ENCODE data around the gene SKI.

The SKI gene

DNA sequence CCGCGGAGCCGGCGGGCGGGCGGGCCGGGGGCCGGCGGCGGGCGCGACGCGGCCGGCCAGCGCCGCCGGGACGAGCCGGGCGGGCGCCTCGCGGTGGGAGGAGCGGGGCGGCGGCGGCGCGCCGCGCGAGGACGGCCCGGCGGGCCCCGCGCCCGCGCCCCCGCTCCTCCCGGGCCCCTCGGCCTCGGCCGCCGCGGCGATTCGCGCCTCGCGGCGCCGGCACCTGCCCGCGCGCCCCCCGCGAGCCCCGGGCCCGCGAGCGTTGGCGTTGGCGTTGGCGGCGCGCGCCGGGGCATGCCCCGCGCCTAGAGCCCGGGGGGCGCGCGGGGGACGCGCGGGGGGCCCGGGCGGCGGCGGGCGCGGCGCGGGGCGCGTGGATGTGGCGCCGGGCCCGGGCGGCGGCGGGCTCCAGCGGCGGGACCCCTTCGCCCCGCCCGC is at the start of gene SKI:
SKI (plus strand) TSS at position 163 of the 438 bp plus-strand sequence. CDS start 448 bp downstream, outside the sequence.
- DNase-seq (ENCODE audit: low read depth, low spot score), result no peak

DNA sequence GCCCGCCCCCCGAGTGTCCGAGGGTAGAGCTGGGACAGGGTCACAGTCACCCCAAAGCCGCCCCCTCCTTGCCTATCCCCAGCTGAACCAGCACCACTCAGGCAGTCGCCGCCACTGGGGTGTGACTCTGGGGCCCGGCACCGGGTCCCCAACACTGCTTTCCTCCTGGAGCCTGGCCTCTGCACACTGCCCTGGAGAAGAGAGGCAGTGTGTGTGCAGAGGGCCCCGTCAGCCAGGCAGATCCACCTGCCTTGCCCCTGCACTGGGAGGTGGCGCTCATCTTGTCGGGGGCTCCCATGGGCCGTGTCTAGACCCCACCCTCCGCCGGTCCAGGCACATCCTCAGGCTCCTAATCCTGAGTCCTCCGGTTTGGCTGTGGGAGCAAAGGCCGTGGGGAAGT is 49.2 kb upstream of the SKI start:
- no peak for DNase-seq (ENCODE audit: low read depth, low spot score)

DNA sequence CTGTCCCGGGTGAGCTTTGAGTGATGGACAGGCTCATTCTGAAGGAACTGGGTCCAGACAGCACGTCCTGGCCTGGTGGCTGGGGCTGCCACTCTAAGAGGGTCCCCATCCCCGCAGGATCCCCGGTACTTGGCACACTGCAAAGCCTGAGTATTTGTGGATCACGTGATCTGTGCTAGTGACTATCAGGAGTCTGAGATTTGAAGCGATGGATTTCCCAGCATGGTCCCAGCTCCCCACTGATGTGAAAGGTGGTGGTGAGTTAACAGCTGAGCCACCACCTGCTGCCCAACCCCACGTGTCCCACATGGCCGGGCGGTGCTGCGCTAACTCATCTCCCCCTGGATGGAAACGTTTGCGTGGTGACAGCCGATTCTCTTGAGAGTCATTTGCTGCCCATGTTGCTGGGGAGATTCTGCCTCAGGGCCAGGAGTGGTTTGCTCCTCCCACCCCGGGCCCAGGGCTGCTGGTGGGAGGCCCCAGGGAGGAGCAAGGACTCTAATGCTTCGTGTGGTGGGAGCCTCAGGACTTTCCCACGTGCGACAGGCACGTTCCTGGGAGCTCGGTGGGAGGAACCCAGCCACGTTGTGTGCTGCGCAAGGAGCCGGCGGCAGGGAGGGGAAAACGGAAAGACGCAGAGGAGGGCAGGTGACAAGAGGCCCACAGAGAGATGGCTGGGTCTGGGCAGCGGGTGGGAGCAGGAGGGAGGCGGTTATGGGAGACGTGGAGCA is 48.7 kb upstream of the SKI start:
- DNase-seq (ENCODE audit: low read depth, low spot score), result no peak

DNA sequence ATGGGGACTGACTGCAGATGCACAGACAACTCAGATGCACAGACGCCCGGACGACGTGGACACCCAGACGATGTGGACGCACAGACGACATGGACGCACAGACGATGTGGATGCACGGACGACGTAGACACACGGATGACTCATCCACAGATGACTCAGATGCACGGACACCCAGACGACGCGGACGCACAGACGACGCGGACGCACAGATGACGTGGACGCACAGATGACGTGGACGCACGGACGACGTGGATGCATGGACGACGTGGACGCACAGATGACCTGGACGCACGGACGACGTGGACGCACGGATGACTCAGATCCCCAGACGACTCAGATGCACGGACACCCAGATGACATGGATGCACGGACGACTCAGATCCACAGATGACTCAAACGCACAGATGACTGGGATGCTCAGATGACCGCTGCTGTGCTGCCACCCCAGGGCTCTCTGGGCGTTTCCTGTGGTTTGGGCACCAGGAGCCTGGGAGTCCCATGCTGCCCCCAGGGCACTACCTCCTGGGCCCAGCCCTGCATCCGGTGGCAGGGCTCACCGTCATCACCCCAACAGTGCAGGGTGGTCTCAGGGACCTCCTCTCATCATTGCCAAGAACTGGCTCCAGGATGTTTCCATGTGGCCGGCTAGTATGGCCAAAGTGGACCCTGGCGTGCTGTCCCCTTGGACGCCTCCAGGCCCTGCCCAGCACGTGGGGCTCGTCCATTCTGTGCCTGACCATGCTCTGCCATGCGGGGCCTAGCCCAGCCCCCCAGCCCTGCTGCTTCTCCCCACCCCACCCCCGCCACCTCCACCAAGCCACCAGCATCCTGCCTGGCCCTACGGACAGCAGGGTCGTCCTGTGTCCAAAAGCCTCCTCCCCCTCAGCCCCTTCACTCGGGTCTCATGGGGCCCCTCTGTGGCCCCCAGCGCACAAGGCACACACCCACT is 47.5 kb upstream of the SKI start:
- no peak for DNase-seq (ENCODE audit: low read depth, low spot score)

DNA sequence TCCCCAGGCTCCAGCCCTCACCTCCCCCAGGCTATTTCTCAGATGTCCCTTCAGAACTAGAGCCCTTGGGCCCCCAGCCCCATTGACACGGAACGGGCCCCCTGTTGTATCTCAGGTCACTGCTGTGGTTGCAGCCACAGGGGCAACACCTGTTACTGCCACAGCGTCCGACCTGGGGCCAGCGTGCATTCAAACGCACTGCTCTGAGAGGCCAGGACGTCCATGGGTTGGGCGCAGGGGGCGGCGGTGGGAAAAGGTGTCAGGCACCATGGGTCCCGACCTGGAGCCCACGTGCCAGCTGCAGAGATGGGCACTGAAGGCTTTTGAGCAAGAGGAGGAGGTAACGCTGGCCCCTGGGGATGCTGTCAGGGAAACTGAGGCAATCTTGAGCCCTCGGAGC is 46.8 kb upstream of the SKI start:
- DNase-seq (ENCODE audit: low read depth, low spot score), result no peak

DNA sequence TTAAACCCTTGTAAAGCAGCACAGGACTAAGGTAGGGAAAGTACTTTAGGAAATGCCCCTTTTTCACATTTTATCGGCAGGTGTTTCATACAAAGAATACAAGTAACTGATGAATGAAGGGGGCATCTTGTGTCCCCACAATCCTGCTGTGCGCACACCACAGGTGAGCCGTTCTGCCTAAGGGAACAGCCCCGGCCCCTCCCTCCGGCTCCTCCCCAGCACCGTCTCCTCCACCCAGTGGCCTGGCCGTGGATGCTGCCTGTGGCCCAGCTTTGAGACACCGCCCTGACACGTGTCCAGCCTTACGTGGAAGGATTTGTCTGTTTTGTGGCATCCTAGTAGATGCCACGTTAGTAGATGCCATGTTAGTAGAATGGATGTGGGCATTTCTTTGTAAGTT is 46.4 kb upstream of the SKI start:
- DNase-seq (ENCODE audit: low read depth, low spot score), result no peak

DNA sequence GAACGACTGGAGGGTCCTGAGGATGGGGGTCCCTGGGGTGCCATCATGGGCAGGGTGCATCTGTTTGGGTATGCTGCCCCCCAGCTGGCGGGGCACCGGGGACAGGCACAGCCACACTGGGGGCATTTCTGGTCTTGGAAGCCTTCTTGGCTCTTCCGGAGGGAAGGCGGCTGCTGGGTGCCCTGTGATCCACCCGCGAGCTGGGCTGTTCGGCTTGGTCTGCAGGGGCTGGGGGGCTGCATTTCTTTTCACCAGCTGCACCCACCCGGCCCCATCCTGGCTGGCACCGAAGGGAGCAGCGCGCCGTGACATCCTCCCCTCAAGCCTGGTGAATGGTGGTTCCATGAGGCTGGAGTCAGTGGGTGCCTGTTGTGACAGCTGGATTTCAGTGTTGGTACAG is 45.7 kb upstream of the SKI start:
- no peak for DNase-seq (ENCODE audit: low read depth, low spot score)

DNA sequence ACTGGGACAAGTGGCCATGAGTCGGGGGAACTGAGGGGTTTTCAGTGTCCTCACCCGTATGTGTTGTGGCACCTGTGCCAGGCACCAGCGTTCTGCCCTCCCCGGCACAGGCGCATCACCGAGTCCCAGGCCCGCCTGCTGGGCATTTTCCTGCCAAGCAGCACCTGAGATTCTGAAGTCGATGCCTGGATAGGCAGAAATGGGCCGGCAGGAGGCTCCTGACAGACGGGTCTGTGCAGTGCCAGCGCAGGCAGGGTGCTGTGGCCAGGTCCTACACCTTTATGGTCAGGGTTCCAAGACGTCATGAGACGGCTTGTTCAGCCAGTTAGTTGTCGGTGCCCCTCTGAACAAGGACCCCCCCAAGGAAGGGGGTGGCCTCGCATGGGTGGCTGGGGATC is 44.2 kb upstream of the SKI start:
- no peak for DNase-seq (ENCODE audit: low read depth, low spot score)

DNA sequence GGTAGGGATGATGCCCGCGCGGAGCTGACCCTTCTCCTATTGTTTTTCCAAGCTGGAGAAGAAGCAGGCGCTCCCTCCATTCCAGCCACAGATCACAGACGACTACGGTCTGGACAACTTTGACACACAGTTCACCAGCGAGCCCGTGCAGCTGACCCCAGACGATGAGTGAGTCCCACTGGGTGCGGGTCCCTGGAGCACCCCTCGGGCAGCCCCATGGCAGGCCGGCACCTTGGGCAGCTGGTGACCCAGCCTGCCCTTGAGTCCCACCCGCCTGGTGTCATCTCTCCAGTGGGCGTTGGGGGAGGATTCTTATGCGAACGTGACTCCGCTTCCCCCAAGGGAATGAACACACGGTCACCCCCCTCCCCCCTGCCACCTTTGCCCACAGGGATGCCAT is 43.6 kb upstream of the SKI start:
- no peak for DNase-seq (ENCODE audit: low read depth, low spot score)

DNA sequence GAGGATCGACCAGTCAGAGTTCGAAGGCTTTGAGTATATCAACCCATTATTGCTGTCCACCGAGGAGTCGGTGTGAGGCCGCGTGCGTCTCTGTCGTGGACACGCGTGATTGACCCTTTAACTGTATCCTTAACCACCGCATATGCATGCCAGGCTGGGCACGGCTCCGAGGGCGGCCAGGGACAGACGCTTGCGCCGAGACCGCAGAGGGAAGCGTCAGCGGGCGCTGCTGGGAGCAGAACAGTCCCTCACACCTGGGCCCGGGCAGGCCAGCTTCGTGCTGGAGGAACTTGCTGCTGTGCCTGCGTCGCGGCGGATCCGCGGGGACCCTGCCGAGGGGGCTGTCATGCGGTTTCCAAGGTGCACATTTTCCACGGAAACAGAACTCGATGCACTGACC is 43.2 kb upstream of the SKI start:
- no peak for DNase-seq (ENCODE audit: low read depth, low spot score)

DNA sequence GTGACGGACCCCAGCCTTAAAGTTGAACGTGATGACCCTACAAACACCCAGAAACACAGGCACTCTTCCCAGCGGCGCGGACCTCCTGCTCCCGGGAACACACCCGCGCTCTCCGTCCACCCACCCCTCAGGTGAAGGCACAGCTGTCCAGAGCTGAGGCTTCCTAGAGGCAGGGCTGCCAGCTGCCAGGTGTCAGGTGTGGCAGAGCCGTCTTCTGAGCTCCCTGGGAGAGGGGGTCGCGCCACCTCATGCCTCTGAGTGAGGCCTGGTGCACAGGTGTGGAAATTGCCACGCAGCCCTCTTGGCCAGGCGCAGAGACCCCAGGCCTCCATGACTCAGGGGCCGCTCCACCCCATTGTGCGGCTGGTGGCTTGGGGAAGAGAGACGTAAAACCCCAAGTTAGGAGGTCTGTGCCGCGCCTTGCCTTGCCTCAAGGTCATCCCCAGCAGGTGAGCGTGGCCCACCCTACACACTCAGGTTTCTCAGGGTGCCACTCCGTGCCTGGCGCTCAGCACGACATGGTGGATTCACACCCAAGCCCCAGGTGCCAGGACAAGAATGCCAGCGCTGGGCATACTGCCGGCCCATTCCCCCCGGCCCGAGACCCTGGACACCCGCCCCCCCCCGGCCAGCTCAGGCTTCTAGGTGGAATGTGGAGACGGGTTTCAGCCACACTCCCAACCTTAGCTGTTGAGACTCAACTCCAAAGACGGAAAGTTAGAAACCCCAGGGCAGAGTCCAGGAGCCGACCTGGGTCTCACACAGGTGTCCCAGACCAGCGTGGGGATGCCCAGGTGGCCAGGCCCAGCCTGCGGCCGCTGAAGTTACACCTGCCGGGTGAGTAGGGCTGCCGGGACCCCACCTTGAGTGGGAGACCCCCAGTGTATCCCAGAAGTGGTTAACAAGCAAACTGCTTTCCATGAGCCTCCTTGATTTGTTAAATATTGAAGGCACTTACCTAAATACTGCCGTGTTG is 42.0 kb upstream of the SKI start:
- no peak for DNase-seq (ENCODE audit: low read depth, low spot score)

DNA sequence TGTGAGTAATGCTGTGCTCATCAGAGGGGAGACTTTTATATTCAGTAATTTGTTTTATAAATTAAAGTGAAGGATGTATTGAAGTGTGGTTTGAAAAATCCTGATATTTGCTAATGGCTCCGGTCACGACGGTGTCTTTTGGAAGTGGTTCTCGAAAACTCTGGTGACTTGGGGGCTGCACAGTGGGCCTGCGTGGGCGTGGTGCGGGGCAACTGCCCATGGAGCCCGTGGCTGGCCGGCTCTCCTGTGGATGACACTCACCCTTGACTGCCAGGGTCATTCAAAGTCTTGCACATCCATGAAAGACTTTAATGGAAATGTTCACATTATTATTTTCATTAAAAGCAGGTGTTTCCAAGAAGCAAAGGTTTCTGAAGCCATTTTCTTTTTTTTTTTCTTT is 41.2 kb upstream of the SKI start:
- DNase-seq (ENCODE audit: low read depth, low spot score), result no peak

DNA sequence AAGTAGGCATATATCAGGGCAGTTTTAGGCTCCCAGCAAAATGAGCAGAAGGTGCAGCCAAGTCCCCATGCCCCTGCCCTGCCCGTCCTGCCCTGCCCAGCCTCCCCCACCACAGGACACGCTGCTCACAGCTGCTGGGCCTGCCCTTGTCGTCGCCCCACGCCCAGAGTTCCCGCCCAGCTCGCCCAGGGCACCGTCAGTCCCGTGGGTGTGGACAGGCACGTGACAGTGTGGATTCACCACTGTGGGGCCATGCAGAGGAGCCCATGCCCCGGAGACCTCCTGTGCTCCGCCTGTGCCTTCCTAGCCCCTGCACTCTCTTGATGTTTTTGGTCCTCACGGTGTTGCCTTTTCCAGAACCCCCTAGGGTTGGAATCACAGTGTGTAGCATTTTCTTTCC is 40.5 kb upstream of the SKI start:
- no peak for DNase-seq (ENCODE audit: low read depth, low spot score)

DNA sequence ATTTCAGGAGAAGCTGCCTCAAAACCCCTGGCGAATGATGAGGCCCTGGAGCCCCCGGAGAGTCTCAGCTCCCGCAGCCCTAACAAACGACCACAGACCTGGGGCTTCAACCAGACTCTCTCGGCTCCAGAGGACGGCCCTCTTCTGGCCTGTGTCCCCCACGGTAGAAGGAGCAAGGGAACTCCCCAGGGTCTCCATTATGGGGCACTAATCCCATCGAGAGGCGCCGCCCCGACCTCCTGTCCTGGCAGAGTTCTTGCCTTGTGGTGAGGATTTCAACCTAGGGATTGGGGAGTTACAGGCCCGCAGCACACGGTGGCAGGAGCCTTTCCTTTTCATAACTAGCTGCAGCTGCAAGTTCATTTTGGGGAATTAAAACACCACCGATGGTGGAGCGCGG is 39.8 kb upstream of the SKI start:
- DNase-seq (ENCODE audit: low read depth, low spot score), result no peak

DNA sequence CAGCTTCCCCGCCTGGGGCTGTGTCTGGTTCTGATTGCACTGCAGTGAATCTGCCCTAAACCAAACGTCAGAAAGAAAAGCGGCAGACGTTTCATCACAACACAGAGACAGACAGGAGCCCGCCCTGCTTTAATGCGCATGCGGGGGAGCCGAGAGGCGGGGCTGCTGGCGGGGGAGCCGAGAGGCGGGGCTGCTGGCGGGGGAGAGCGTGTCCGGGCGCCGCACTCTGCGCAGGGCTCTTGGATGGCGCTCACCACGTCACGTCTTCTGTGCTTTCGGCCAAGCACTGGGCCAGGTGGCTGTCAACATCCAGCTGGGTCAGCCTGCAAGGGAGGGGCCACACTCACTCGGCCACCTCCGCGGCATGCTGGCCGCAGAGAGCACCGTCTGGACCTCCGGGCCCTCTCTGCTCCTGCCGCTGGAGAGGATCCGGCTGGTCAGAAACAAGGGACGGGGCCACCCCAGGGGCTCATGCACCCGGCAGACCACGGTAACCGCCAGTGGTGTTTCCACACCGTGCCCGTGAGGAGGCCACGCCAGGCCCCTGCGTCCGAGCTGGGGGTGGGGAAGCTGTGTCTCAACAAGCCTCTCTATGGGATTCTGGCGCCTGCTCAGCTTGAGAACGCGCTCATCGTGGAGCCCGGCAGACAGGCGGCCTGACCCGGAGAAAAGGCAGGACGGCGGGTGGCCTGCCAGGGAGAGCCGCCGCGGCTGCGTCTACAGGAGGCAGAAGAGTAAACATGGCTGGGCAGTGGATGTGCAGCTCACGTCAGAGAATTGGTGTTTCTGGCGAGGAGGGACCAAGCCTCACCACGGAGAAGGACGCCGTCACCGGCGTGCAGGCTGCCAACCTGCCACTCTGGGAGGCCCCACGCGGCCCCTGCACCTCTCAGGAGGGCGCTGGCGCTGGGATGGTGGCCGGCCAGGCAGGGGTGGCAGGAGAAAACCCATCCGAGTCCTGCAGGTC is 38.4 kb upstream of the SKI start:
- peak; percentile 77 for DNase-seq (ENCODE audit: low read depth, low spot score)

DNA sequence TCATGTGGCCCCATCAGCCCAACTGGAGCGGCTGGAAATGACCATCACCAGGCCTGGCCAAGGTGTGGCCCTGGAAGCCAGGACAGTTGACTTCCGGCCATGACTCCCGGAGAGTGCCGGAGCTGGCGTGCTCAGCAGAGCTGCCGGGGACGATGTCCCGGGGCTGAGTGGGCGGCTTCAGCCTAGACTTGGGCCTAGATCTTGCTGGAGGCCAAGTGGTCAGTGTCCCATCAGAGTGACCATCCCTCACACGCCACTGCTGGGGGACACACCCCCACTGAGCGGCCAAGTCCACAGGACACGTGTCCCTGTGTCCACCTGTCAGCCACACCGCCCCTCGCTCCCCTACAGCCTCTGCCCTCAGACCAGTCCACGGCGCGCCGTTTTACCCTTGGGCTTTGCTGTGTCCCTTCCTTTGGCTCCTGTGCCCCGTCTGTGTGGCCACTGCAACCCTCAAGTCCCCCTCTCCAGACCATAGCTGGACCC is 37.6 kb upstream of the SKI start:
- DNase-seq (ENCODE audit: low read depth, low spot score), result no peak

DNA sequence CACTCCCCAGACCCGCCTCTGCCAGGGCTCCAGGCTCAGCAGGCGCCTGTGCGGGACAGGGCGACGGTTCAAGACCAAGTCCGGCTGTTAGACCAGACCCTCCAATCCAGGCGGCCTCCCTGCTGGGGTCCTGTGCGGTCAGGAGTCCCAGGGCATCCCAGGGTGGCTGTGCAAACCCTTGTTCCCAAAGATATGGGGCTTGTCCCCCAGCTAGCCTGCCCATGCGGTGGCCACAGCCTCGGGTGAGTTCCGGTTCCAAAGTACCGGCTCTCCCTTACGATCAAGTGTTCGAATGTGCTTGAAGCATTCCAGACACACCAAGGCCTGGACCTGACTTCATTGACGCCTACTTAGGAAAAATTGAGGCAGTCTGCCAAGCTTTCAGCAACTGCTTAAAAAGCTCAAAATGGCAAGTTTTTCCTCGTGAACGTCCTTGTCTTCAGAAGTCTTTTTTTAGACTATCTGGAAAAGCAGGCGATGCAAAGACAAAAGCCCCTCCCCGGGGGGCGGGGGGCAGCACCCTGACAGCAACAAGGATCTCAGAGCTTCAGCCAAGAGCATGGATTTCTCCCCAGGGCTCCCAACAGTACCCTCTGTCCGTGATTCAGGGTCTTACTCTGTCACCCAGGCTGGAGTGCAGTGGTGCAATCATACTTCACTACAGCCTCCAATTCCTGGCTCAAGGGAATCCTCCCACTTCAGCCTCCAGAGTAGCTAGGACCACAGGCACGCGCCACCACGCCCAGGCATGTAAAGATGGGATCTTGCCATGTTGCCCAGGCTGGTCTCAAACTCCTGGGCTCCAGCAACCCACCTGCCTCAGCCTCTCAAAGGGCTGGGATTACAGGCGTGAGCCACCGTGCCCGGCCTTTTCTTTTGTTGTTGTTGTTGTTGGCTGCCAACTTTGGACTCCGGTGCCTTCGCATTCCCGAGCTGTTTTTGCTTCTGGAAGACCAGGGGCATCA is 35.8 kb upstream of the SKI start:
- DNase-seq (ENCODE audit: low read depth, low spot score), result no peak

DNA sequence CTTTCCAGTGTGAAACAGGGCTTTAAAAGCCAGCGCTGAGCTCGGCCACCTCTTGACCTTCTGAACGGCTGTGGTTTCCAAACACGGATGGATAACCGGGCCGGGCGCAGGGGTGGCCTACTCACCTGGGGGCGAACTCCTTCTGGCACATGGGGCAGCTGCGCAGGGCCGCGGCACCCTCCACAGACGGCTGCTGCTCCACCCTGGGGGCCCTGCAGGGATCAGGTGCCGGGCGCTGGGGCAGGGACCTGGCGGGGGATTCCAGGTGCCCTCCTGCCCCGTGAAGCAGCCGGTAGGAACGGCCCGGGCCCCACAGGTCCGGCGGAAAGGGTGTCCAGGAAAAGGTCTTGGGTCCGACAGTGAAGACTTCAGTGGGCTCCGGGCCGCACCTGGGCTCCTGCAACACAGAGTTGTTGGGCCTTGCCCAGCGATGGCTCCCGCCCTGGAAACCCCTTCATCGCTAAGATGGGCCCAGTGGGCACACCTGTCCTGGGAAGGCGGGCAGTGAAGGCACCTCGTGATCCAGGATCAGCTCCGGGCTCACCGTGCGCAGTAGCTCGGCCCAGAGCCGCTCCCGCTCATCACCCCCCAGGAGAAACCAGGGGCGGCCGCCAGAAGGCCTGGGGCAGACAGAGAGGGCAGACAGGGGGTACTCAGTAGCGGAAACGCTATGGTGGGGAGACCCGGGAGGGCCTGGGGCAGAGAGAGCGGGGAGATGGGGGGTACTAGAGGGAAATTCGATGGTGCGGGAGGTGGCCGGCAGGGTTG is 34.4 kb upstream of the SKI start:
- no peak for DNase-seq (ENCODE audit: low read depth, low spot score)

Measured in activated naive CD8-positive, alpha-beta T cell treated with anti-CD3 and anti-CD28 coated beads, Interleukin-2, amount 50 U/mL, for 16 hours (primary cell).